ENCODE results near the gene AUTS2. TPM values are rescaled to one million over a fixed set of nuclear protein-coding genes. Genes with fewer than 3 reads are reported as not detected.

Gene AUTS2
- total and polyA plus RNA-seq, 10 donors = 6.1 to 54.8 (median 29.1) TPM

DNA sequence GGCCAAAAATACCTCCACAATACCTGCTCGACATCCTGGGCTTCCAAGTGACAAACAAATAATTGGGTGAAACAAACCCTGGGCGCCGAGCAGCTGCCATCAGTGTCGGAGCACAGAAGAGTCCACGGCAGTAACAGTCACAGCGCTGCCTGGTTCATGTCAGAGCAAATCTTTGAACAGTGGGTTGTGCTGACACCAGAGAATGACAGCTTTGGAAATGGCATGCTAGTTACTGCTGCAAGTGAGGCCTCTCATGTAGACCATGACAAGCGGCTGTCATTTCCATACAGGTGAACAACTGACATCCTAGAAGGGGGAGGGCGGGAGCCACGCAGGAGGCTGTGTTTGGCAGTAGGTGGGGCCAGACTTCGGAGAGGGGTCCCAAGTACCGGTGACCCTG is 1113.2 kb downstream of the AUTS2 start:
- intact Hi-C loops (cut with DNase I; ENCODE audit: low total_unique reads) = no loop called here
- Histone ChIP-seq H3K4me1 (no peaks in the 10 kb centered on the region), H3K36me3 (no peaks in the 10 kb centered on the region), H3K4me3 (no peak overlapping the region), H3K9me3 (peaks cover 0 to 13% (median 8%) of the 10 kb centered on the region in 8 donors), H3K27me3 (replicated peaks in 1 of 7) (no peaks in the 10 kb centered on the region), H3K27ac (no peak overlapping the region)
- TF ChIP-seq CTCF (IDR thresholded peaks at IDR 0.05 in 8 of 11, conservative IDR thresholded peaks at IDR 0.05 in 3 of 11) = no peak
- TF ChIP-seq POLR2A (IDR thresholded peaks at IDR 0.05) = no peak
- no peak for TF ChIP-seq POLR2AphosphoS5 (IDR thresholded peaks at IDR 0.05)
- whole genome bisulfite sequencing, 5 donors = 94 to 97% (median 96%) methylated on average over 11 of the region's 11 CpGs
- DNase-seq = no peak

DNA sequence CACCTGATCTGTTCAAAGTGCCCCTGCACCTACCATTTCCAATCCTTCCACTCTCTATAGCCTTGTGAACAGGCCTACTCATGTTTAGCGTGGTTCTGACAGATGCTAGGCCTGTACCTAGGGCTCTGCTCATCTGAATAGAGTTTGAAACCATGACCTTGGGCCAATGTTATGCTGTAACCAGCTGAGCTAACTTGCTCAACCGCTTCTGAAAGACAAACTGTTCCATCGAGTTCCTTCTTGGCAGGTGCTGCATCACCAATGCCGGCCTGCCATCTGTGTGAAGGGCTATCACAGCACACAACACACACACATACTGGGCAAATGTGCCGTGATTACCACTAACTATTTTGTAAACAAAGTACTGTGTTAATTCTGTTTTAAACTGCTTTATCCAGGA is 1114.7 kb downstream of the AUTS2 start:
- H3K4me3 ChIP-seq = no peak overlapping the region
- H3K27ac ChIP-seq = no peak overlapping the region
- intact Hi-C loops (cut with DNase I; ENCODE audit: low total_unique reads) = no loop called here
- TF ChIP-seq CTCF (IDR thresholded peaks at IDR 0.05 in 8 of 11, conservative IDR thresholded peaks at IDR 0.05 in 3 of 11) = no peak
- H3K36me3 ChIP-seq = no peaks in the 10 kb centered on the region
- H3K27me3 ChIP-seq (replicated peaks in 1 of 7) = no peaks in the 10 kb centered on the region
- H3K4me1 ChIP-seq = no peaks in the 10 kb centered on the region
- peaks cover 0 to 13% (median 8%) of the 10 kb centered on the region in 8 donors for H3K9me3 ChIP-seq
- 82 to 92% (median 88%) methylated on average over 5 of the region's 5 CpGs for WGBS, 5 donors
- DNase-seq = no peak

GRCh38 chr7:70714506-70715038 is 1116.3 kb downstream of the AUTS2 start:
- no peak for DNase-seq
- Histone ChIP-seq H3K27me3 (replicated peaks in 1 of 7) (no peaks in the 10 kb centered on the region), H3K4me1 (no peaks in the 10 kb centered on the region), H3K9me3 (peaks cover 0 to 13% (median 8%) of the 10 kb centered on the region in 8 donors), H3K27ac (no peak overlapping the region), H3K4me3 (no peak overlapping the region), H3K36me3 (no peaks in the 10 kb centered on the region)
- 88 to 95% (median 93%) methylated on average over 6 of the region's 6 CpGs for WGBS, 5 donors
- TF ChIP-seq POLR2A (IDR thresholded peaks at IDR 0.05) (no peak), POLR2AphosphoS5 (IDR thresholded peaks at IDR 0.05) (no peak), CTCF (IDR thresholded peaks at IDR 0.05 in 8 of 11, conservative IDR thresholded peaks at IDR 0.05 in 3 of 11) (no peak)
- intact Hi-C loops (cut with DNase I; ENCODE audit: low total_unique reads) = no loop called here

DNA sequence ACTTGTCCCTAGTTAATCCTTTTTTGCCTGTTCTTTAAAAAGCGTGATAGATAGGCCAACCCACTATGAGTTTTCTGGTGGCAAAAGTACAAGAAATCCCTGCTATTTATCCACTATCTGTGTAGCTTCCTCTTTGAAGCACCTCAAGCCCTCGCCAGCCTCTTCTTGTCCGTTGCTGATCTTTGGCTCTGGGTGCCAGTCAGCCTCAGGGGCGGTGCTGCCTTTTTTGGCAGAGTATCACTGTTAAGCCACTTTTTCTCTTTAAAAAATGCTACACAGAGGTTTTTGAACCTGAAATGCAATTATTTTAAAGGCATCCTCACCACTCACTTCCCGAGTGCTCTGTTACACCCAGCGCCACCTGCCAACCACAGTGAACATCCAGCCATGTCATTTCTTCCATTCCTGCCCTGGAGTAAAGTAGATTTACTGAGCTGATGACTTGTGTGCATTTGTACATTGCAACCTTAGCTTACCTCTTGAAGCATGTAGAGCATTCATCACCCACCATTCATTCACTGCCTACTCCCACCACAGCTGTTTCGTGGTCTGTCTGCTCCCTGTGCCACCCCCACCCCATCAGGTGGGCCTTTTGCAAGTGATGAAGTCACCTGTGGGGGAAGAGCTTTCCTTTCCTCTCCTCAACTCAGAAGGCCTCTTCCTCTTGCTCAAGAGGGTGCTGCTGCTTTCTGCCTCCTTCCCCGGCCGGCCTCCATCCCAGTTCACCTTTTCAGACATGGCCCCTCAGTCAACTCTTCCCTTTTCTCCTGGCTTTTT is 1119.5 kb downstream of the AUTS2 start:
- no peak for TF ChIP-seq POLR2AphosphoS5 (IDR thresholded peaks at IDR 0.05)
- TF ChIP-seq POLR2A (IDR thresholded peaks at IDR 0.05) = no peak
- TF ChIP-seq CTCF (IDR thresholded peaks at IDR 0.05 in 8 of 11, conservative IDR thresholded peaks at IDR 0.05 in 3 of 11) = no peak
- H3K27ac ChIP-seq = no peak overlapping the region
- WGBS, 5 donors = 79 to 89% (median 87%) methylated on average over 9 of the region's 9 CpGs
- intact Hi-C loops (cut with DNase I; ENCODE audit: low total_unique reads) = no loop called here
- DNase-seq = no peak
- H3K4me1 ChIP-seq = no peaks in the 10 kb centered on the region
- H3K4me3 ChIP-seq = no peak overlapping the region
- H3K9me3 ChIP-seq = peaks cover 0 to 13% (median 8%) of the 10 kb centered on the region in 8 donors
- no peaks in the 10 kb centered on the region for H3K36me3 ChIP-seq
- H3K27me3 ChIP-seq (replicated peaks in 1 of 7) = no peaks in the 10 kb centered on the region

Measured in spleen (tissue), 11 donors.